WERI-Rb-1 (cell line): ENCODE results near the gene PTCD3.

Experiments
- DNase-seq: peaks from one replicate; pipeline ENCODE4 v3.0.0-alpha.2; 2020
- H3K27ac ChIP-seq: fragments of 250-450 bp; sonication (Bioruptor Pico); 2 replicates; pipeline ENCODE4 v1.5.1; 2020; ENCODE audit warnings: mild to moderate bottlenecking, moderate library complexity
- H3K27me3 ChIP-seq: fragments of 250-450 bp; sonication (Bioruptor Pico); 2 replicates; pipeline ENCODE4 v1.5.1; 2021; ENCODE audit warnings: mild to moderate bottlenecking, low read depth, moderate library complexity; ENCODE audit not compliant: insufficient read depth, severe bottlenecking
- H3K36me3 ChIP-seq: fragments of 250-450 bp; sonication (Bioruptor Pico); 2 replicates; pipeline ENCODE4 v1.5.1; 2020; ENCODE audit warnings: mild to moderate bottlenecking, moderate library complexity
- H3K4me3 ChIP-seq: 2 replicates; pipeline ENCODE4 v1.5.1; 2011; ENCODE audit warnings: low read depth, mild to moderate bottlenecking, control low read depth, low read length
- H3K9me3 ChIP-seq: fragments of 250-450 bp; sonication (Bioruptor Pico); 2 replicates; pipeline ENCODE4 v1.5.1; 2021; ENCODE audit warnings: mild to moderate bottlenecking, moderate library complexity; ENCODE audit not compliant: severe bottlenecking
- TF ChIP-seq, protein P1 (sequence below): IDR thresholded peaks from 2 replicates; pipeline ENCODE4 v1.5.1; 2011; ENCODE audit warnings: low read depth, mild to moderate bottlenecking, control low read depth, inconsistent platforms, low read length

The PTCD3 gene

DNA sequence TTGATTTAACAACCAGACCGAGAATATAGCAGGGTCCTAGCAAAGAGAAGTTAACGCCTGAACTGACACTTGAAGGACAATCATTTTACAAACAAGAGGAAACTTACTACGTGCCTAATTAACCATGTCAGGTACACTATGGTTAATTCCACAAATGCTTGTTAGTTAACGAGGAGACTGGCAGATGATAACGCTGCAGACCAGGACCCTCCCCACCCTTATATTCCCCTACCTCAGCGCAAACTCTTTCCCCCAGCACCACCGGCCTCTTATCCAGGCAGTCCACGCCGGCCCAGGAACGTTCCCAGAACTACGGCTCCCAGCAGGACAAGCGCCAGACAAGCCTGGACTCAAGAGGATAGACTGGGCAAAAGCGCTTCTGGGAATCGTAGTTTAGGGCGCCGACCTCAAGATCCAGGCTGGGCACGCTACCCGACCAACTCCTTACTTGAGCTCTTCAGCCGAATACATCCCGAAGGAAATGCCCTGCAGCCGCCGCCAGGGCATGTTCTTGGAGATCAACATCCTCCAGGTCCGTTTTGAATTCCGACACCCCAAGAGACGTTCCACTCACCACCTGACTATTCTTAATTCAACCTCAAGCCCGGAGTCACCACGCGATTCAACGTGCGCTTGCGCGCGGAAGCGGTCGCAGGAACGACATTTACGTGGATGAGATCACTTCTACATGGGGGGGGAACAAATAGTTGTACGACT is 625 bp upstream of the PTCD3 start, which contains the start of gene POLR1A:
POLR1A (minus strand) TSS at position 635 of the 717 bp plus-strand sequence; CDS start at position 525, 110 bp downstream.
- TF ChIP-seq, protein P1, sequence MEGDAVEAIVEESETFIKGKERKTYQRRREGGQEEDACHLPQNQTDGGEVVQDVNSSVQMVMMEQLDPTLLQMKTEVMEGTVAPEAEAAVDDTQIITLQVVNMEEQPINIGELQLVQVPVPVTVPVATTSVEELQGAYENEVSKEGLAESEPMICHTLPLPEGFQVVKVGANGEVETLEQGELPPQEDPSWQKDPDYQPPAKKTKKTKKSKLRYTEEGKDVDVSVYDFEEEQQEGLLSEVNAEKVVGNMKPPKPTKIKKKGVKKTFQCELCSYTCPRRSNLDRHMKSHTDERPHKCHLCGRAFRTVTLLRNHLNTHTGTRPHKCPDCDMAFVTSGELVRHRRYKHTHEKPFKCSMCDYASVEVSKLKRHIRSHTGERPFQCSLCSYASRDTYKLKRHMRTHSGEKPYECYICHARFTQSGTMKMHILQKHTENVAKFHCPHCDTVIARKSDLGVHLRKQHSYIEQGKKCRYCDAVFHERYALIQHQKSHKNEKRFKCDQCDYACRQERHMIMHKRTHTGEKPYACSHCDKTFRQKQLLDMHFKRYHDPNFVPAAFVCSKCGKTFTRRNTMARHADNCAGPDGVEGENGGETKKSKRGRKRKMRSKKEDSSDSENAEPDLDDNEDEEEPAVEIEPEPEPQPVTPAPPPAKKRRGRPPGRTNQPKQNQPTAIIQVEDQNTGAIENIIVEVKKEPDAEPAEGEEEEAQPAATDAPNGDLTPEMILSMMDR: no peak
- DNase-seq: peak; percentile 89
- H3K27me3 ChIP-seq: no peaks in the 10 kb centered on the region
- H3K4me3 ChIP-seq: peak within 1 kb of the TSS; percentile 98
- H3K27ac ChIP-seq: peak within 1 kb of the TSS; percentile 95
- no peaks in the 10 kb centered on the region for H3K9me3 ChIP-seq
- peaks cover 60% of the 10 kb centered on the region for H3K36me3 ChIP-seq

DNA sequence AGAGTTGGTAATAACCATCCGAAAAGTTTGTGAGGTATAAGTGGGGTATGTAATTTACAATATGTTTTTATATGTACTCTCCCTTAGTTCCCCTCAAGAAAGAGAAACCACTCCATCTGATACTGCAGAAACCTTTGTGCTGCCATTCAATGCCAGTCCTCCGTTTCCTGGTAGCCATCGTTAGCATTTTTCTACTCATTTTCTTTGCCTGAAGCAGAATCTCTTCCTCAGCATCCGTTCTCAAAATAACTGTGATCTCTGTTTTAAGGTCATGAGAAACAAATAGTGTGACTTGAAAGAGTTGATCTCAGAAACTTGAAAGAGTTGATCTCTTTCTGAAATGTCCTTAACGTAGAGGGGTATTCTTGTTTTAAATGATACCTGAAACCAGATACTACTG is 996 bp downstream of the PTCD3 start:
- Histone ChIP-seq H3K4me3 (peak overlapping the region; percentile 98), H3K27ac (no peak overlapping the region; the same call in 1 of the 2 replicates)
- TF ChIP-seq, protein P1: no peak

DNA sequence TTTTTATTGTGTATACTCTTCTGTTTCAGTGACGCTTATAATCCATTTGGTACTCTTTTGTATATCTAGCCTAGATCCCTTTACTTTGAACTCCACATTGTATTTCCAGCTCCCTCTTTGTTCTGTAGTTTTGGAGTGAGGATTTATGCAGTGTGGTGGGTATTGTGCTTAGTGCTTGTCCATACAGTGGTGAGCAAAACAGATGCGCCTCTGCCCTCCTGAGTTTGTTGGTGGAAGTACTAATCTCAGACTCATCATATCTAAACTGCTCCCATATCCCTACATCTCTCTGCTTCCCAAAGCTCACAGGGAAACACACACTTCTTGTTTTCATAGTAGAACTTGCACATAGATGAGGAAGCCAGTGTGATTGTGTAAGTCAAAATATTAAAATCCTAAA is 12.1 kb downstream of the PTCD3 start:
- DNase-seq: no peak
- Histone ChIP-seq H3K36me3 (peaks cover 95% of the 10 kb centered on the region), H3K4me3 (no peak overlapping the region), H3K27ac (no peak overlapping the region), H3K9me3 (no peaks in the 10 kb centered on the region), H3K27me3 (no peaks in the 10 kb centered on the region)
- TF ChIP-seq, protein P1: 0 out of 2 replicates have a peak, but pooled peaks have one; percentile 3

More for the DNA sequence above, 996 bp downstream of the PTCD3 start:
- Histone ChIP-seq H3K9me3 (no peaks in the 10 kb centered on the region), H3K27me3 (no peaks in the 10 kb centered on the region), H3K36me3 (peaks cover 63% of the 10 kb centered on the region)
- DNase-seq: no peak

DNA sequence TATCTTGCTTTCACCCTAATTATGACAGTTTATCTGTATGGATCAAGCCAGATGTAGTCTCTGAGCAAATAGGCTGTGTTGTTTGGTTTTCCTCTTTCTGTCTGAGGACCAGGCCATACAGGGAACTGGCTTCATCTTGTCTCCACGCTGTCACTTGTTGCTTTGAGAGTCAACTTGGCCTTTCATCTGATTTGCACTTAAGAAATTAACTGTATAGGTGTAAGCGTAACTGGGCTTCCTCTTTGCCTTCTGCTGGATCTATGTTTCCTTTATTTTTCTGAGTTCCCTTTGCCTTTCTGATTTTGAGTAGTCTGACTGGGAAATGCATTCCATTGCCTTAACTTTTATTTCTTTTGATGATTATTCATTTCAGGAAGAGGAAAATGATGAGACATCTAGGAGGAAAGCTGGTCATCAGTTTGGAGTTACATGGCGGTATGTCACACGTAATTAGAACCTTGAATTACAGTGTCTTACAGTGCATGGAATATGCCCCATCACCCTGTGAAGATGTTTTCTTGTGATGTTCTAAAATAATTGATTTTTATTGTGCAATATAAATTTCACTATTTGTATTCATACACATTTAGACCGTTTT is 17.4 kb downstream of the PTCD3 start:
- no peaks in the 10 kb centered on the region for H3K9me3 ChIP-seq
- TF ChIP-seq, protein P1: no peak
- no peaks in the 10 kb centered on the region for H3K27me3 ChIP-seq
- no peak for DNase-seq
- no peak overlapping the region for H3K27ac ChIP-seq
- no peak overlapping the region for H3K4me3 ChIP-seq
- peaks cover 93% of the 10 kb centered on the region for H3K36me3 ChIP-seq

DNA sequence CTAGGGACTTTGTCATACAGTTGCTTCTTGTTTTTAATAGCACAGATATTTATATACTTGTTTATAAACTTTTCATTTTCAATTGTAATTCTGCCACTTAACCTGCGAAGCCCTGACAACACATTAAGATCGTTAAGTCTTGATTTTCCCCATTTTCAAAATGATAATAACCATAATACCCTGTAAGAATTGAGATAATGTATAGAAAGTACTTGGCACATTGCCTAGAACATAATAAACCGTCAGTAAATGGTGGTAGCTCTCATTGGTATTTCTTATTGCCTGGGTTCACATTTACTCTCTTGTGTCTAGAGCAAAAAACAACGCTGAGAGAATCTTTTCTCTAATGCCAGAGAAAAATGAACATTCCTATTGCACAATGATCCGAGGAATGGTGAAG is 18.6 kb downstream of the PTCD3 start:
- no peak for DNase-seq
- Histone ChIP-seq H3K27ac (no peak overlapping the region), H3K36me3 (peaks cover 95% of the 10 kb centered on the region), H3K4me3 (no peak overlapping the region), H3K9me3 (no peaks in the 10 kb centered on the region), H3K27me3 (no peaks in the 10 kb centered on the region)
- TF ChIP-seq, protein P1: no peak
